ENCODE measurements around the gene GRK3. TPM values are rescaled to one million over a fixed set of nuclear protein-coding genes. Genes with fewer than 3 reads are reported as not detected.
A peak's percentile ranks its signal among the peaks of the same experiment; 100 is the strongest.

Gene GRK3
- total and polyA plus RNA-seq, 8 donors, result 18.4 to 33.9 (median 23.8) TPM

GRCh38 chr22:25753252-25753651, 188.8 kb downstream of the GRK3 start:
- ATAC-seq (no peak), DNase-seq (no peak)
- Histone ChIP-seq H3K4me1 (no peaks in the 10 kb centered on the region), H3K27ac (no peak overlapping the region), H3K36me3 (no peaks in the 10 kb centered on the region), H3K27me3 (peaks cover 0 to 12% of the 10 kb centered on the region in 2 donors), H3K9me3 (no peaks in the 10 kb centered on the region), H3K4me3 (no peak overlapping the region)
- TF ChIP-seq, protein P1, sequence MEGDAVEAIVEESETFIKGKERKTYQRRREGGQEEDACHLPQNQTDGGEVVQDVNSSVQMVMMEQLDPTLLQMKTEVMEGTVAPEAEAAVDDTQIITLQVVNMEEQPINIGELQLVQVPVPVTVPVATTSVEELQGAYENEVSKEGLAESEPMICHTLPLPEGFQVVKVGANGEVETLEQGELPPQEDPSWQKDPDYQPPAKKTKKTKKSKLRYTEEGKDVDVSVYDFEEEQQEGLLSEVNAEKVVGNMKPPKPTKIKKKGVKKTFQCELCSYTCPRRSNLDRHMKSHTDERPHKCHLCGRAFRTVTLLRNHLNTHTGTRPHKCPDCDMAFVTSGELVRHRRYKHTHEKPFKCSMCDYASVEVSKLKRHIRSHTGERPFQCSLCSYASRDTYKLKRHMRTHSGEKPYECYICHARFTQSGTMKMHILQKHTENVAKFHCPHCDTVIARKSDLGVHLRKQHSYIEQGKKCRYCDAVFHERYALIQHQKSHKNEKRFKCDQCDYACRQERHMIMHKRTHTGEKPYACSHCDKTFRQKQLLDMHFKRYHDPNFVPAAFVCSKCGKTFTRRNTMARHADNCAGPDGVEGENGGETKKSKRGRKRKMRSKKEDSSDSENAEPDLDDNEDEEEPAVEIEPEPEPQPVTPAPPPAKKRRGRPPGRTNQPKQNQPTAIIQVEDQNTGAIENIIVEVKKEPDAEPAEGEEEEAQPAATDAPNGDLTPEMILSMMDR (IDR thresholded peaks at IDR 0.05), result no peak
- intact Hi-C loops (cut with DNase I), result no loop called here

GRCh38 chr22:25754527-25755202, 190.2 kb downstream of the GRK3 start:
- Histone ChIP-seq H3K4me1 (peaks cover 0 to 9% of the 10 kb centered on the region in 2 donors), H3K4me3 (no peak overlapping the region), H3K36me3 (no peaks in the 10 kb centered on the region), H3K27me3 (peaks cover 0 to 12% of the 10 kb centered on the region in 2 donors), H3K9me3 (no peaks in the 10 kb centered on the region), H3K27ac (no peak overlapping the region)
- intact Hi-C loops (cut with DNase I), result no loop called here
- TF ChIP-seq, protein P1 (IDR thresholded peaks at IDR 0.05), result no peak
- ATAC-seq (peak; percentile 43), DNase-seq (no peak)

GRCh38 chr22:25757686-25758085, 193.2 kb downstream of the GRK3 start:
- H3K27me3 ChIP-seq, result peaks cover 0 to 5% of the 10 kb centered on the region in 2 donors
- no peak for ATAC-seq
- TF ChIP-seq, protein P1 (IDR thresholded peaks at IDR 0.05), result no peak
- peaks cover 0 to 9% of the 10 kb centered on the region in 2 donors for H3K4me1 ChIP-seq
- no peaks in the 10 kb centered on the region for H3K9me3 ChIP-seq
- no peaks in the 10 kb centered on the region for H3K36me3 ChIP-seq
- no peak overlapping the region for H3K27ac ChIP-seq
- DNase-seq, result no peak
- intact Hi-C loops (cut with DNase I), result no loop called here
- H3K4me3 ChIP-seq, result no peak overlapping the region

GRCh38 chr22:25758316-25758715, 193.8 kb downstream of the GRK3 start:
- intact Hi-C loops (cut with DNase I), result no loop called here
- H3K4me1 ChIP-seq, result peaks cover 0 to 9% of the 10 kb centered on the region in 2 donors
- TF ChIP-seq, protein P1 (IDR thresholded peaks at IDR 0.05), result no peak
- no peaks in the 10 kb centered on the region for H3K9me3 ChIP-seq
- ATAC-seq (no peak), DNase-seq (no peak)
- H3K27ac ChIP-seq, result no peak overlapping the region
- no peak overlapping the region for H3K4me3 ChIP-seq
- H3K36me3 ChIP-seq, result no peaks in the 10 kb centered on the region
- peaks cover 0 to 5% of the 10 kb centered on the region in 2 donors for H3K27me3 ChIP-seq

GRCh38 chr22:25759825-25760231, 195.4 kb downstream of the GRK3 start:
- H3K9me3 ChIP-seq, result no peaks in the 10 kb centered on the region
- H3K27ac ChIP-seq, result peak overlapping the region in 1 of 2 donors; percentile 1
- intact Hi-C loops (cut with DNase I), result no loop called here
- ATAC-seq (peak; percentile 79), DNase-seq (peak in 1 of 4 donors; percentile 26)
- TF ChIP-seq, protein P1 (IDR thresholded peaks at IDR 0.05), result no peak
- no peak overlapping the region for H3K4me3 ChIP-seq
- no peaks in the 10 kb centered on the region for H3K36me3 ChIP-seq
- peaks cover 0 to 9% of the 10 kb centered on the region in 2 donors for H3K4me1 ChIP-seq
- no peaks in the 10 kb centered on the region for H3K27me3 ChIP-seq
